ENCODE data around the gene SIRT2.

GRCh38 chr19:38901683-38902082, 2.3 kb upstream of the SIRT2 start:
- TF ChIP-seq, protein P1, sequence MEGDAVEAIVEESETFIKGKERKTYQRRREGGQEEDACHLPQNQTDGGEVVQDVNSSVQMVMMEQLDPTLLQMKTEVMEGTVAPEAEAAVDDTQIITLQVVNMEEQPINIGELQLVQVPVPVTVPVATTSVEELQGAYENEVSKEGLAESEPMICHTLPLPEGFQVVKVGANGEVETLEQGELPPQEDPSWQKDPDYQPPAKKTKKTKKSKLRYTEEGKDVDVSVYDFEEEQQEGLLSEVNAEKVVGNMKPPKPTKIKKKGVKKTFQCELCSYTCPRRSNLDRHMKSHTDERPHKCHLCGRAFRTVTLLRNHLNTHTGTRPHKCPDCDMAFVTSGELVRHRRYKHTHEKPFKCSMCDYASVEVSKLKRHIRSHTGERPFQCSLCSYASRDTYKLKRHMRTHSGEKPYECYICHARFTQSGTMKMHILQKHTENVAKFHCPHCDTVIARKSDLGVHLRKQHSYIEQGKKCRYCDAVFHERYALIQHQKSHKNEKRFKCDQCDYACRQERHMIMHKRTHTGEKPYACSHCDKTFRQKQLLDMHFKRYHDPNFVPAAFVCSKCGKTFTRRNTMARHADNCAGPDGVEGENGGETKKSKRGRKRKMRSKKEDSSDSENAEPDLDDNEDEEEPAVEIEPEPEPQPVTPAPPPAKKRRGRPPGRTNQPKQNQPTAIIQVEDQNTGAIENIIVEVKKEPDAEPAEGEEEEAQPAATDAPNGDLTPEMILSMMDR (optimal IDR thresholded peaks at IDR 0.05 in 1 of 3, IDR thresholded peaks at IDR 0.05 in 1 of 3, conservative IDR thresholded peaks at IDR 0.05 in 1 of 3; ENCODE audit: extremely low read depth in 1 of 3, insufficient read depth in 2 of 3, low read length in 3 of 3), result no peak
- TF ChIP-seq EZH2 (IDR thresholded peaks at IDR 0.05; ENCODE audit: low read length), result no peak
